AML-193 (cell line): ENCODE data around the gene ABLIM1.

Experiments used
- DNase-seq, 2 experiments: peaks; one replicate each; lab custom pipeline; 2025; lab: John Stamatoyannopoulos, UW

The ABLIM1 gene

DNA sequence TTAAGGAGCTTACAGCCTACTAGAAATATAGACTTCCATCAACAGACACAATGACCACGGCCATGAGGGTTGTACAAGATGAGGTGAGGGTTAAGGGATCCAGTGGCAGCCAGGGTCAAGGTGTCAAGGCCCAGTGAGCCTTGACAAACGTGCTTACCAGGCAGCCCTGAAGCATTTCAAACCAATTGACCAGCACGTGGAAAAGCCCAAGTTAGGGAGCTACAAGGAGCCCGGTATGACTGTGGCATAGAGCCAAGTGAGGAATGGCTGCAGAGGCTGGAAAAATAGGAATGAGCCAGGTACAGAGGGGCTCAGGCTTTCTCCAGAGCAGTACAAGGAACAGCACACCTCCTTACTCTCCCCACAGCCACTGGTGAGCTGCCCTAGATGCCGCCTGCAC is 266.5 kb downstream of the ABLIM1 start:
- no peak for DNase-seq

DNA sequence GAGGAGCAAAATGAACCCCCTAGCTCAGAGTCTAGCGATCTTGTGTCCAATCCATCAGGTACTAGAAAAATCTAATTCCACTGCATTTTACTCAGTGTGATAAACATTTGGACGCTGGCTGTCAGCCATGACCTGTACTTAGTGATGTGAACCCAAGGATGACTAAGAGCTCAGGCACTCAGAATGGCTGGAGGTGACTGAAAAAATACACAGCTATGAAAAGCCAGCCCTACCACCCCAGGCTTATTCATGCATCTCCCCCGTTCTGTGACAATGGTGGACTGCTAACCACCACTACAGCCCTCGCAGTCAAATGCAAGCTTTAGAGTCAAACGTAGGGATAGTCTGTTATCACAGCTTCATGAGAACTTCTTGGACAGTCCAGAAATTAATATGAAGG is 268.6 kb downstream of the ABLIM1 start:
- DNase-seq: no peak

DNA sequence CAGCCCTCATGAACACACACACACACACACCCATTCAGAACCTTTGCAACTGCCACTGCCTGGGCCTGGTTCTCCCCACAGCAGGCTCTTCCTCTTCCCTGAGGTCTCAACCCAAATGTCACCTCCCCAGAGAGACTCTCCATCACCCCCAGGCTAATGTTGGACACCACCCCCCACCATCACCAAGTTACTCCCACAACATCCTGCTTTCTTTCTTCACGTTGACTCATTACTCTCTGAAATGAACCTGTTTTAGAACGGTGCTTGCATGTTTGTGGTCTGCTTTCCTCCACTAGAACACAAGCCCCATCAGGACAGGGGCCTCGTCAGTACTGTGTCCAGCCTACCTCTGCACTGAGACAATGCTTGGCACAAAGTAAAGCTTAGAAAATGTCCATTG is 269.8 kb downstream of the ABLIM1 start:
- no peak for DNase-seq

DNA sequence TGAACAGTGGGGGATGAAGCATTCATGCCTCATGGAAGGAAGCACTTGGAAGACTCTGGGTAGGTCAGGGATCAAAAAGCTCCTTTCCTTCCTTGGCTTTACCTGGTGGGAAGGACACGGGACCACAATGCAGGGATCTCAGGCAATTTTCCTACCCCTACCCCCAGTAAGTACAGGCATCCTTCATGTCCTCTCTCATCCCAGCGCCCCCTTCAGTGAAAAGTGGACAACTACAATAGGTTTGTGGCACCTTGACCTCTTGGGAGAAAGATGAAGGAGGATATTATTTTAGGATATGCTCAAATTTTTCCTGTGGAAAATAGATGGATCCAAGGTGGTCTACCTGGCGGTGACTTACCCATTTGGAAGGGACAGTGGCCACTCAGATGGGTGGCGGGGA is 270.3 kb downstream of the ABLIM1 start:
- no peak for DNase-seq

DNA sequence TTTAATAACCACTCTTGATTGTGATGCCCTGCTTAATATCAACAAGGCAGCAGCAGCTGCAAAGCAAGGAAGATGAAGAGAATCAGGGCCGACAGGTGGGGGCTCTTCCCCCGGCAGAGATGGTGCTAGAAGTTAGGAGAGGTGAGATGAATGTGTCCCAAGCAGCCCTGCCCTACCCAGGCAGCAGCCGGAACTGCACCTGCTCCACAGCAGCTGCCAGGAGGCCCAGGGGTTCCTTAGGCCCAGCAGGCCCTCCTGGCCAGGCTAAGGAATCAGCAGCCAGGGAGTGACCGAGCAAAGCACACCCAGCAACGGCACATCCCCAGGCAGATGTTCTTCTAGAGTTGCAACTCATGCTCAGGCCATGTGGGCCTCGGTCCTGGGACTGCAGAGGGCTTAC is 271.6 kb downstream of the ABLIM1 start:
- no peak for DNase-seq

DNA sequence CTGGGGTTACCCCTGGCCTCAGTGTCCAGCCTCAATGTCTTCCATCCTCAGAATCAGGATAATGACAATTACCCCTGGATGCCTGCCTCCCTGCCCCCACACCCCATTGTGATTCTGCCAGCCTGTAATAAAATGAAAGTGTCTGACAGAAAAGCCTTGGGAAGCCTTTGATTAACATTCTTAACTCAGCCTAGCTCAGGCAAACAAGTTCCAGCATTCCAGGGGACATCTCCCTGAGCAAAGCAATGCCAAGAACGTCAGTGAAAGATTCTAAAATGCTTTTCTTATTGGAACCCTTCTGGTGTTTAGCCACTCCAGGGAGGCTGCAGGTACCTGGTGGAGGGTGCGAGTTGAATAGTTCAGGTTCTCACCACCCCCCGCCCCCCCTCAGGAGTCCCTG is 272.5 kb downstream of the ABLIM1 start:
- no peak for DNase-seq

DNA sequence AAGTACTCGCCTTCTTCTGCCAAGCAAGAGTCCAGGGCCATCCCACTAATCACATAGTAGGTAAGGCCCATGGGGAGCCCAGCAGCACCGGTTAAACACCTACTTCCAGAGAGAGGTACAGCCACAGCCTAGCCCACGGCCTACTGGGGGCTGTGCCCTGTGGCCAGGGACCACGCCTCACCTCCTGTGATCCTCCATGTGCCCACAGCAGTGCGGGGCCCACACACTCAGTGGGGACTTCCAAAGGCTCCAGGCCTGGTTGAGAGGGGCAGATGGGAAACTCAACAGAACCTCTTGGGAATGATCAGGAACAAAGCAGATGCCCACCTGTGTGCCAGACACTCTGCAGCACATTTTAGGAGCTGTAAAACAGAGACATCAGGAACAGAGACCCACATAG is 273.5 kb downstream of the ABLIM1 start:
- DNase-seq: no peak

DNA sequence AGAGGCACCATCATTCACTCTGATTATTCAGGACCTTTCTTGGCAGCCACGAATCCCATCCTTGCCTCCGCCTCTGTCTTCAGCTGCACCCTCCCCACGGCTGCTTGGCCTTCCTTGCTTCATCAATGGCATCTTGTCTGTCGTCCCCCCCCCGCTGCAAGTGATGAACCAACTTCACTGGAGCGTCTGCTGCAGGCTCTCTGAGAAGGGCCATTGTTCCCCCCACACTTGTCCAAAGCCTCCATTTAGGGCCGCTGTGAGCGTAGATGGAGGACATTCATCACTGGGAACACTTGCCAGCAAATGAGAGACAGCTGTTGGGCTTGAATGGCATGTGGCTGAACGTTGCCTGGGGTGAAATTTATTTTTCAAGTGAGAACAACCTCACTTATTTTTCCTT is 273.9 kb downstream of the ABLIM1 start:
- no peak for DNase-seq
